ENCODE results near the gene MBTPS1.

DNA sequence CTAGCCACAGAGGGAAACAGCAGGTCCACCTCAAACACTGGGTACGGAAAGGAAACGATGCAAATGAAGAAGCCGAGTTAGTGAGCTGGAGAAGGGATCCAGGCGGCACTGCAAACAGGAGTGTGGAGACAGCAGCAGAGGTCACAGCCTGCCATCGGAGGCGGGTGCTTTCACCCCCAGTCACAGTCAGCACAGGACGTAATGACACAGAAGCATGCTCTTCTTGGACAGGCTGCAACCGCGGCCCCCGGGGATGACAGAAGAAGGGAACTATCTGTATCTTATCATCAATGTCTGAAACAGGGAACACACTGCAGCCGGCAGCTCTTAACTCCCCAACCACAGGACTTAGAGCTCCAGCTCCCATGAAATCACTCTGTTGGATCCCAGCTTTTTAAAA is 58.1 kb downstream of the MBTPS1 start:
- TF ChIP-seq, protein P1, sequence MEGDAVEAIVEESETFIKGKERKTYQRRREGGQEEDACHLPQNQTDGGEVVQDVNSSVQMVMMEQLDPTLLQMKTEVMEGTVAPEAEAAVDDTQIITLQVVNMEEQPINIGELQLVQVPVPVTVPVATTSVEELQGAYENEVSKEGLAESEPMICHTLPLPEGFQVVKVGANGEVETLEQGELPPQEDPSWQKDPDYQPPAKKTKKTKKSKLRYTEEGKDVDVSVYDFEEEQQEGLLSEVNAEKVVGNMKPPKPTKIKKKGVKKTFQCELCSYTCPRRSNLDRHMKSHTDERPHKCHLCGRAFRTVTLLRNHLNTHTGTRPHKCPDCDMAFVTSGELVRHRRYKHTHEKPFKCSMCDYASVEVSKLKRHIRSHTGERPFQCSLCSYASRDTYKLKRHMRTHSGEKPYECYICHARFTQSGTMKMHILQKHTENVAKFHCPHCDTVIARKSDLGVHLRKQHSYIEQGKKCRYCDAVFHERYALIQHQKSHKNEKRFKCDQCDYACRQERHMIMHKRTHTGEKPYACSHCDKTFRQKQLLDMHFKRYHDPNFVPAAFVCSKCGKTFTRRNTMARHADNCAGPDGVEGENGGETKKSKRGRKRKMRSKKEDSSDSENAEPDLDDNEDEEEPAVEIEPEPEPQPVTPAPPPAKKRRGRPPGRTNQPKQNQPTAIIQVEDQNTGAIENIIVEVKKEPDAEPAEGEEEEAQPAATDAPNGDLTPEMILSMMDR (IDR thresholded peaks at IDR 0.05): no peak
- TF ChIP-seq POLR2A (IDR thresholded peaks at IDR 0.05): no peak
